ENCODE data around the gene RHEB.

- TF ChIP-seq CTCF (IDR thresholded peaks at IDR 0.05; ENCODE audit: borderline replicate concordance, extremely low read depth, low read length, poor library complexity, severe bottlenecking) (no peak), EZH2 (IDR thresholded peaks at IDR 0.05; ENCODE audit: borderline replicate concordance, low read depth, low read length, severe bottlenecking) (no peak)
Measured at GRCh38 chr7:151501676-151502075, 18.0 kb downstream of the RHEB start.
